Activated naive CD4-positive, alpha-beta T cell treated with anti-CD3 and anti-CD28 coated beads for 36 hours (primary cell): ENCODE measurements around the gene TMEM86A. TPM values are rescaled to one million over a fixed set of nuclear protein-coding genes. Genes with fewer than 3 reads are reported as not detected.

Source experiments
- CTCF ChIA-PET: fragments of 350-600 bp; sonication (Branson Sonifier 250); formaldehyde crosslinking; loops from one replicate; lab custom pipeline; 2021; ENCODE audit warnings: antibody characterized with exemption; lab: Charles Lee
- DNase-seq: peaks from one replicate; pipeline ENCODE4 v3.0.0-alpha.2; 2020
- H3K27ac Mint-ChIP-seq: one replicate; pipeline ENCODE4 v1.8.0; 2021; ENCODE audit warnings: mild to moderate bottlenecking, mixed read lengths
- H3K27me3 Mint-ChIP-seq: one replicate; pipeline ENCODE4 v1.8.0; 2021; ENCODE audit warnings: low read depth, mixed read lengths
- H3K36me3 Mint-ChIP-seq: one replicate; pipeline ENCODE4 v1.8.0; 2021; ENCODE audit warnings: low read depth, mixed read lengths
- H3K4me1 Mint-ChIP-seq: one replicate; pipeline ENCODE4 v1.8.0; 2021; ENCODE audit warnings: low read depth, mixed read lengths
- H3K4me3 Mint-ChIP-seq: one replicate; pipeline ENCODE4 v1.8.0; 2021; ENCODE audit warnings: mild to moderate bottlenecking, moderate library complexity, mixed read lengths
- H3K9me3 Mint-ChIP-seq: one replicate; pipeline ENCODE4 v1.8.0; 2021; ENCODE audit warnings: mixed read lengths
- intact Hi-C: fragments of 100-400 bp; cut with micrococcal nuclease; formaldehyde crosslinking; loops from one replicate; pipeline ENCODE4 v1.15.1; 2023
- total RNA-seq, 2 experiments: library from RNA; stranded (reverse); gene quantifications; one replicate each; pipeline ENCODE4 v1.2.3, GENCODE V29; 2021

Gene TMEM86A
- total RNA-seq, 2 experiments from 2014 or later = 0.05 to 0.15 TPM

- Mint-ChIP-seq H3K27me3 (no peaks in the 10 kb centered on the region), H3K4me3 (no peak overlapping the region), H3K4me1 (peaks cover 3% of the 10 kb centered on the region), H3K36me3 (no peaks in the 10 kb centered on the region), H3K27ac (no peak overlapping the region), H3K9me3 (no peaks in the 10 kb centered on the region)
- intact Hi-C loops = no loop called here
- CTCF ChIA-PET = interaction anchor here (0.5 to 2.7 kb wide), 7 partner anchors 9 to 486 kb away, joined by 3 to 11 read pairs (median 4); no protein-coding TSS in a partner anchor
- DNase-seq = no peak
Measured at GRCh38 chr11:18729426-18729825, 30.8 kb downstream of the TMEM86A start.

DNA sequence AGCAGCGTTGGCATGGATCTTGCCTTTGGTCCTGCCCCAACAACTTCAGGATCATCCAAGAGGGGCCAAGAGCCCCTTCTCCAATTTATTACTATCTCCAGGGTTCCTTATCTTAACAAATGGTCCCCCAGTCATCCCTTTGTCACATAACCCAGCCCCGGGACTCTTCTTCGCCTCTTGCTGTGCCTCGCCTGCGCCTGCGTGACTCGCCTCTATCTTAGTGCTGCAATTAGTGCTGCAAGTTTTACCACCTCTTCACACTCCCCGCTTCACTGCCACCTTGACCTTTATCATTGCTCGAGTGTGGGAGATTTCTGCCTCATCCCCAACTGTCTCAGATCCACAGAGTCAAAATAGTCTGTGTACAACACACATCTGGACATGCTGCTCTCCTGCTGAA lies 31.4 kb downstream of the TMEM86A start:
- Mint-ChIP-seq H3K4me1 (peaks cover 3% of the 10 kb centered on the region), H3K27ac (no peak overlapping the region), H3K36me3 (no peaks in the 10 kb centered on the region), H3K27me3 (no peaks in the 10 kb centered on the region), H3K9me3 (no peaks in the 10 kb centered on the region), H3K4me3 (no peak overlapping the region)
- CTCF ChIA-PET = interaction anchor here (0.7 to 5.2 kb wide), 6 partner anchors 7 to 615 kb away, joined by 3 to 52 read pairs (median 6); no protein-coding TSS in a partner anchor
- intact Hi-C loops = no loop called here
- DNase-seq = no peak

DNA sequence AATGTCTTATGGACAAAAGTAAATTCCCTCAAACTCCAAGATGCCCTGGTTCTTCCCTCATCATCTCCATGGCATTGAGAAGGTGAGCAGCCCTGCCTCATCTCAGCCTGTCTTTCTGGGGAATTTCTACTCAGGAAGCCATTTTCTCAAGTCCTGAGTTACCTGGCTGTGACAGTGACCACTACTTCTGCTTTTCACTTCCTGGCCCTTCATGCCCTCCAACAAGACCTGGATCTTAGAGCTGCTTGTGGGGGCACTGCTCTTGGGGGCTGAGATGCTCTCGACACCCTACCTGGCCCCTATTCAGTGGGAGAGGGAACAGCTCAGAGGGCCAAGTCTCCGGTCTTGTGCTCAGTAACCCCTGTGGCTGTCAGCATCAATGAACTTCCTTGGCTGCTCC lies 32.9 kb downstream of the TMEM86A start:
- no peaks in the 10 kb centered on the region for H3K9me3 Mint-ChIP-seq
- CTCF ChIA-PET = interaction anchor here (0.6 to 5.2 kb wide), 30 partner anchors 8 to 616 kb away, joined by 3 to 52 read pairs (median 4); no protein-coding TSS in a partner anchor
- no peak overlapping the region for H3K4me3 Mint-ChIP-seq
- H3K27me3 Mint-ChIP-seq = no peaks in the 10 kb centered on the region
- intact Hi-C loops = no loop called here
- no peak overlapping the region for H3K27ac Mint-ChIP-seq
- peaks cover 3% of the 10 kb centered on the region for H3K4me1 Mint-ChIP-seq
- no peak for DNase-seq
- no peaks in the 10 kb centered on the region for H3K36me3 Mint-ChIP-seq

DNA sequence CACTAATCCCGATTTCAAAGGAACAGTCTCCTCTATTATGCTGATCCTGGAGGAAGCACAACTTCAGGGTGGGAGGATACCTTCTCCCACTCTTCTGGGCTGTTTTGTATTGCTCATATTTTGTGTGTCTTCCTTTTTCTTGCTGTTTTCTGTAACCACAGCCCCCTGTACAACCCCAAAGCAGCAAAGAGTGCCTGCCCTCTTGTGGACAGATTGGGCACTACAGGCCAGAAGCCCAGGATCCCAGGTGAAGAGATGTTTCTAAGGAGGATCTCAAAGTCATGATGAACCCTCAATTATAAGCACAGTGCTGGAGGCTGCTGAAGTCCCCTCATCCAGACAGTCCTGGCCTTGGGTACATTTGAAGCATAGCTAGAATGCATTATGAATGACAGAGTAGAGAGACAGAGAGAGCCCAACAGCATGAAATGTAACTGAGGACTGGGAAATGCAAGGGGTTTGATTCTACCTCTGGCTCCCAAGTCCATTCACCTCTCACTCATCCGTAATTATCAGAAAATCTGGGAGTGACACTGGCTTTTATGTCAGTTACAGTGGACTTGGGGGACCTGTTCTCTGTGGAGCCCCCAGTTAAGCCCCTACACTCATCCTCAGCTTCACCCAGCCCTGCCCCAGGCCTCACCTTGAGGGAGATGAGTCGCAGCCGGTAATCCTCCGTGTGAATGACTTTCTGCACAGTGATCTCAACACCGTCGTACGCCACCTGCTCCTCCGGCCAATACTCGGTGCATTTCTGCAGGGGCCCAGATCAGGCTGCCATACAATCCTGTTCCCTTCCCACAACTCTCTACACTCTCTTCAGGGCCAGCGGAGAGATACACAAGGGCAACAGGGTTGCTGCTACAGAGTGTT lies 33.6 kb downstream of the TMEM86A start:
- Mint-ChIP-seq H3K4me3 (no peak overlapping the region), H3K27ac (no peak overlapping the region), H3K9me3 (no peaks in the 10 kb centered on the region), H3K4me1 (peaks cover 3% of the 10 kb centered on the region), H3K27me3 (no peaks in the 10 kb centered on the region), H3K36me3 (no peaks in the 10 kb centered on the region)
- peak; percentile 79 for DNase-seq
- intact Hi-C loops = loop anchor here (1.0 kb wide), 4 partner anchors 32 to 617 kb away; no protein-coding TSS in a partner anchor
- CTCF ChIA-PET = interaction anchor here (0.5 to 5.2 kb wide), 24 partner anchors 8 to 617 kb away, joined by 3 to 52 read pairs (median 5); no protein-coding TSS in a partner anchor

- Mint-ChIP-seq H3K9me3 (no peaks in the 10 kb centered on the region), H3K27me3 (no peaks in the 10 kb centered on the region), H3K36me3 (no peaks in the 10 kb centered on the region), H3K4me3 (no peak overlapping the region), H3K27ac (no peak overlapping the region), H3K4me1 (no peaks in the 10 kb centered on the region)
- DNase-seq = no peak
- CTCF ChIA-PET = interaction anchor here (1.2 to 5.2 kb wide), 4 partner anchors 7 to 618 kb away, joined by 3 to 52 read pairs (median 22); no protein-coding TSS in a partner anchor
- intact Hi-C loops = no loop called here
Measured at GRCh38 chr11:18733202-18733601, 34.6 kb downstream of the TMEM86A start.

DNA sequence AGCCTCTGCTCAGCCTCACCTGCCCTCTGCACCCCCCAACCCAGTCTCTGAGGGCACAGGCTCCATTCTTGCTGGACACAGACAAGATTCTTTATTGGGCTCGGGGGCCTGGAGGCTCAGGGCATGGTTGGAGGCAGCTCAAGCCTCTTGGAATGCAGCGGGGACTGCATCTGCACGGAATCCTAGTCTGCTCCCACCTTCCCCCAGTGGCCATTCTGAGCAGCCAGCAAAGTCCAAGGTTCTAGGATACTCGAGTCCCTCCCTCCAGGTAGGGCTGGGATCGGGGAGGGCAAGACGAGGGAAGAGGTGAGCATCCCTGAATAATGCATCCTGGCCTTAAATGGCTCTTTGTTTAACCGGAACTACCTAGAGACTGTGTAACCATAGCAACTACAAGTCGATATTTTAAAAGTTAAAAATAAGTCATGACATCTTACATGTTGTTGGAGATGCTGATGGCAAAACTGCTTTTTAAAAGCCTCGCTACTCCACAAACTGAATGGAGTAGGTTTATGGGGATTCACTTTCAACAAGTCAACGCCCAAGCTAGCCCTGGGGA lies 38.1 kb downstream of the TMEM86A start:
- Mint-ChIP-seq H3K27me3 (no peaks in the 10 kb centered on the region), H3K4me1 (no peaks in the 10 kb centered on the region), H3K27ac (no peak overlapping the region), H3K9me3 (no peaks in the 10 kb centered on the region), H3K36me3 (no peaks in the 10 kb centered on the region), H3K4me3 (no peak overlapping the region)
- CTCF ChIA-PET = interaction anchor here (1.2 to 1.5 kb wide), 2 partner anchors 9 to 29 kb away, joined by 3 read pairs; no protein-coding TSS in a partner anchor
- DNase-seq = no peak
- intact Hi-C loops = no loop called here

- no peak for DNase-seq
- H3K9me3 Mint-ChIP-seq = no peaks in the 10 kb centered on the region
- no peak overlapping the region for H3K4me3 Mint-ChIP-seq
- no peak overlapping the region for H3K27ac Mint-ChIP-seq
- H3K27me3 Mint-ChIP-seq = no peaks in the 10 kb centered on the region
- CTCF ChIA-PET = interaction anchor here (1.9 kb wide), 1 partner anchor 15 kb away, joined by 11 read pairs; no protein-coding TSS in a partner anchor
- H3K36me3 Mint-ChIP-seq = no peaks in the 10 kb centered on the region
- intact Hi-C loops = no loop called here
- H3K4me1 Mint-ChIP-seq = no peaks in the 10 kb centered on the region
Measured at GRCh38 chr11:18737642-18738041, 39.1 kb downstream of the TMEM86A start.

DNA sequence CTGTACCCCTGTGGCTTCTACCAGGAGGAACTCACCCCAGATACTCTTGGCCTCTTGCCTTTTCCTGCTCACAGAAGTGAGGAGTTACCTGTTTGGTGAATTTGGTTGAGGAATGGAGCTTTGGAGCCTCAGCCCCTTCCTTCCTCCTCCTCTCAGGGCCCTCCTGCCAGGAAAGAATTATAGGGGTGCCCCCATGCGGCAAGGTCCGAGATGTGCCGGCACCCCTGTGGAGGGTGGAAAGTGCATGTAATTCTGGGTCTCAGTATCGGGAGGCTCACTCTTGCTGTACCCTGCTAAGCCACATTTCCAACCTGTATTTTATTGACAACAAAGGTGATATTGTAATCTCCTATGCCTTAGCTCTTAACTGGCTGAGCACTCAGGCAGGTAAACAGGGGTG lies 41.1 kb downstream of the TMEM86A start:
- DNase-seq = no peak
- H3K9me3 Mint-ChIP-seq = no peaks in the 10 kb centered on the region
- intact Hi-C loops = no loop called here
- no peaks in the 10 kb centered on the region for H3K27me3 Mint-ChIP-seq
- no peak overlapping the region for H3K4me3 Mint-ChIP-seq
- CTCF ChIA-PET = interaction anchor here (0.6 to 1.6 kb wide), 5 partner anchors 8 to 364 kb away, joined by 5 to 16 read pairs (median 5); no protein-coding TSS in a partner anchor
- no peak overlapping the region for H3K27ac Mint-ChIP-seq
- H3K36me3 Mint-ChIP-seq = no peaks in the 10 kb centered on the region
- H3K4me1 Mint-ChIP-seq = no peaks in the 10 kb centered on the region

GRCh38 chr11:18741783-18742182 lies 43.2 kb downstream of the TMEM86A start:
- Mint-ChIP-seq H3K4me3 (no peak overlapping the region), H3K27ac (no peak overlapping the region), H3K27me3 (no peaks in the 10 kb centered on the region), H3K4me1 (no peaks in the 10 kb centered on the region), H3K9me3 (no peaks in the 10 kb centered on the region), H3K36me3 (no peaks in the 10 kb centered on the region)
- CTCF ChIA-PET = interaction anchor here (0.9 to 2.7 kb wide), 3 partner anchors 14 to 27 kb away, joined by 3 to 7 read pairs (median 3); no protein-coding TSS in a partner anchor
- intact Hi-C loops = no loop called here
- no peak for DNase-seq

DNA sequence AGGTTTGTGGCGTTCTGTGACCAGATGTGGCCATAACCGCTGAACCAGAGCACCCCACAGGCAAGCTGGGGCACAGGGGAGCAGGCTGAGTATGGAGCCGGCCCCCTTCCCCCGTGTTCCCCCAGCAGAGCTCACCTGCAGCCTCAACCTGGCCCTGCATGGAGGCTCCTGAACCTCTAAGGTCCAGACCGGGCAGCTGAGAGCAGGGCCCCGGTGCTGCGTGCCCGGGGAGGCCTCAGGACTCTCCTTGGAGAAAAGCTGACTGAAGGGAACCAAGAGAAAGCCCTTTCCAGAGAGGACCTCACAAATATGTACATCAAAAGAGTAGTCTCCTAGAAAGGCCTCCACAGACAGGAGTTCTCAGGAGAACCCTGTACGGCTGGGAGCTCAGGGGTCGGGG lies 44.8 kb downstream of the TMEM86A start:
- H3K4me1 Mint-ChIP-seq = no peaks in the 10 kb centered on the region
- H3K27ac Mint-ChIP-seq = no peak overlapping the region
- intact Hi-C loops = no loop called here

DNA sequence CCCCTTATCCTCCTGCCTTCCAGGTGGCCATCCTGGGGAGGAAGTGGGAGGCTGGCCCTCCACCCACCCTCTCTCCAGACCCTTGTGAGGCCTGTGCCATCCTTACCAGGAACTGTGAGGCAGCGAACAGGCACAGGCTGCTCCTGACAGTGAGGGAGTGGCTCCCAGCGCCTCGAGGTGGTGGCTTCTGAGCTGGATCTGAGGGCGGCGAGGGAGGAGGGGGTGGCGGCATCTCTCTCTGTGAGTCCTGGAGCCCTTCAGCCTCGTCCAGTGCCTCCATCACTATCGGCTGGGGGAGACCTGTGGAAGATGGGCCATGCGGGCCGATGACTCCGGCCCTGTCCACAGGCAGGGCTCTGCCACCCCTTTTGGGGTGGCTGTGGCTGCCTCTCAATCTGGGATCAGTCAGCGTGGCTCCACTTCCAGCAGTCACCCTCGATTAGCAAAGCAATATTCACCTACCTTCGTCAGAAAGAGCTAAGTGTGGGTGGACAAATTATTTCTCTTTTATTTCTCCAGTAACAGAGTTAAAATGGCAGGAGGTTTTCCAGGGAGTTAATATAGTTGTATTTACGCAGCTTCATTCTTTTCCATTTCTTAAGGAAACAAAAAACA lies 45.4 kb downstream of the TMEM86A start:
- H3K27ac Mint-ChIP-seq = no peak overlapping the region
- intact Hi-C loops = no loop called here
- H3K27me3 Mint-ChIP-seq = no peaks in the 10 kb centered on the region
- CTCF ChIA-PET = interaction anchor here (1.5 to 2.7 kb wide), 4 partner anchors 9 to 20 kb away, joined by 3 to 7 read pairs (median 6); no protein-coding TSS in a partner anchor
- H3K36me3 Mint-ChIP-seq = no peaks in the 10 kb centered on the region
- DNase-seq = no peak
- no peaks in the 10 kb centered on the region for H3K4me1 Mint-ChIP-seq
- no peaks in the 10 kb centered on the region for H3K9me3 Mint-ChIP-seq
- H3K4me3 Mint-ChIP-seq = no peak overlapping the region

More for the DNA sequence above, 44.8 kb downstream of the TMEM86A start:
- DNase-seq = no peak
- CTCF ChIA-PET = interaction anchor here (0.6 to 2.7 kb wide), 4 partner anchors 8 to 16 kb away, joined by 3 to 7 read pairs (median 4); no protein-coding TSS in a partner anchor
- Mint-ChIP-seq H3K4me3 (no peak overlapping the region), H3K27me3 (no peaks in the 10 kb centered on the region), H3K9me3 (no peaks in the 10 kb centered on the region), H3K36me3 (no peaks in the 10 kb centered on the region)

GRCh38 chr11:18745251-18745650 lies 46.7 kb downstream of the TMEM86A start:
- intact Hi-C loops = no loop called here
- no peak for DNase-seq
- H3K9me3 Mint-ChIP-seq = no peaks in the 10 kb centered on the region
- H3K36me3 Mint-ChIP-seq = no peaks in the 10 kb centered on the region
- no peaks in the 10 kb centered on the region for H3K27me3 Mint-ChIP-seq
- H3K4me1 Mint-ChIP-seq = no peaks in the 10 kb centered on the region
- H3K4me3 Mint-ChIP-seq = no peak overlapping the region
- CTCF ChIA-PET = interaction anchor here (1.0 to 1.8 kb wide), 3 partner anchors 17 to 76 kb away, joined by 3 to 7 read pairs (median 5); no protein-coding TSS in a partner anchor
- no peak overlapping the region for H3K27ac Mint-ChIP-seq
